SU-DHL-6 (cell line): ENCODE data around the gene KPNA1.

ENCODE experiments used
- H2AFZ ChIP-seq: fragments of 200-600 bp; sonication (generic); 2 replicates; pipeline ENCODE4 v1.6.1; 2014; ENCODE audit warnings: low read depth, mild to moderate bottlenecking, moderate library complexity, mixed read lengths, antibody characterized with exemption, low read length; ENCODE audit not compliant: severe bottlenecking
- H3F3A ChIP-seq: fragments of 200-600 bp; shearing (Covaris generic); 2 replicates; pipeline ENCODE4 v1.6.0; 2016; ENCODE audit warnings: antibody characterized with exemption, mild to moderate bottlenecking; ENCODE audit not compliant: insufficient read depth
- H3K27ac ChIP-seq: fragments of 200-600 bp; sonication (generic); 2 replicates; pipeline ENCODE4 v1.5.1; 2016; ENCODE audit warnings: low read depth, mild to moderate bottlenecking, low read length, moderate library complexity, mixed read lengths
- H3K27me3 ChIP-seq: fragments of 200-600 bp; sonication (generic), shearing (Covaris generic); 2 replicates; pipeline ENCODE4 v1.6.0; 2014; ENCODE audit warnings: mild to moderate bottlenecking, low read length
- H3K36me3 ChIP-seq: fragments of 200-600 bp; sonication (generic); 2 replicates; pipeline ENCODE4 v1.6.1; 2014; ENCODE audit warnings: mild to moderate bottlenecking, low read length, mixed read lengths
- H3K4me2 ChIP-seq: fragments of 300-600, 200-600 bp; shearing (Covaris generic), sonication (generic); 2 replicates; pipeline ENCODE4 v1.6.0; 2014; ENCODE audit warnings: low read length, low read depth, mild to moderate bottlenecking; ENCODE audit not compliant: poor library complexity, severe bottlenecking
- H3K4me3 ChIP-seq: fragments of 200-600 bp; sonication (generic); 2 replicates; pipeline ENCODE4 v1.5.1; 2014; ENCODE audit warnings: antibody characterized with exemption, low read length, mild to moderate bottlenecking, mixed read lengths; ENCODE audit not compliant: insufficient read depth, poor library complexity, severe bottlenecking
- H3K79me2 ChIP-seq: fragments of 200-600 bp; sonication (generic); 2 replicates; pipeline ENCODE4 v1.6.1; 2014; ENCODE audit warnings: mild to moderate bottlenecking, low read length, moderate library complexity; ENCODE audit not compliant: insufficient read depth
- H3K9ac ChIP-seq: fragments of 200-600 bp; sonication (generic); 2 replicates; pipeline ENCODE4 v1.7.0; 2014; ENCODE audit warnings: mild to moderate bottlenecking, low read length
- H3K9me2 ChIP-seq: fragments of 200-600 bp; sonication (generic); replicated peaks from 2 replicates; pipeline ENCODE4 v1.6.1; 2014; ENCODE audit warnings: low read length; ENCODE audit not compliant: insufficient read depth
- H3K9me3 ChIP-seq: fragments of 200-600 bp; sonication (generic); 2 replicates; pipeline ENCODE4 v1.6.1; 2014; ENCODE audit warnings: low read length, mixed read lengths; ENCODE audit not compliant: insufficient read depth
- H4K20me1 ChIP-seq: fragments of 200-600 bp; sonication (generic); 2 replicates; pipeline ENCODE4 v1.6.1; 2014; ENCODE audit warnings: low read depth, mild to moderate bottlenecking, antibody characterized with exemption, low read length, moderate library complexity, mixed read lengths
- CTCF ChIP-seq: fragments of 200-600 bp; sonication (generic); IDR thresholded peaks from one replicate; pipeline ENCODE4 v1.5.1; 2017; ENCODE audit warnings: antibody characterized with exemption, mild to moderate bottlenecking, low read length, moderate library complexity; ENCODE audit not compliant: insufficient read depth, poor library complexity, severe bottlenecking
- EZH2phosphoT487 ChIP-seq: fragments of 200-600 bp; sonication (generic), shearing (Covaris generic); conservative IDR thresholded peaks from 2 replicates; pipeline ENCODE4 v1.6.1; 2018; ENCODE audit warnings: mild to moderate bottlenecking, antibody characterized with exemption, low read length, moderate library complexity, mixed read lengths

Gene KPNA1

GRCh38 chr3:122416966-122417365 lies 97.8 kb downstream of the KPNA1 start:
- H3K27ac ChIP-seq, result no peak overlapping the region
- peaks cover 16% of the 10 kb centered on the region for H3F3A ChIP-seq
- no peaks in the 10 kb centered on the region for H3K9me2 ChIP-seq
- H3K9me3 ChIP-seq, result no peaks in the 10 kb centered on the region
- no peaks in the 10 kb centered on the region for H4K20me1 ChIP-seq
- no peaks in the 10 kb centered on the region; the same call in 1 of the 2 replicates for H3K36me3 ChIP-seq
- peak overlapping the region; percentile 91 for H3K4me3 ChIP-seq
- peak overlapping the region; percentile 72 for H3K4me2 ChIP-seq
- H3K9ac ChIP-seq, result peak overlapping the region; percentile 79
- TF ChIP-seq CTCF (no peak), EZH2phosphoT487 (no peak)
- H2AFZ ChIP-seq, result no peak overlapping the region
- H3K79me2 ChIP-seq, result peaks cover 14% of the 10 kb centered on the region
- H3K27me3 ChIP-seq, result no peaks in the 10 kb centered on the region

GRCh38 chr3:122415762-122416654 lies 98.7 kb downstream of the KPNA1 start, which contains the start of gene WDR5B:
TSS of gene WDR5B (minus strand) at chr3:122416062. CDS start at chr3:122415528, 534 bp downstream.
- peaks cover 14% of the 10 kb centered on the region for H3K79me2 ChIP-seq
- peak within 1 kb of the TSS; percentile 84 for H3K27ac ChIP-seq
- peak within 1 kb of the TSS; percentile 91 for H3K4me3 ChIP-seq
- H3K9me3 ChIP-seq, result no peaks in the 10 kb centered on the region
- H3K36me3 ChIP-seq, result no peaks in the 10 kb centered on the region; the same call in 1 of the 2 replicates
- H3K9ac ChIP-seq, result peak within 1 kb of the TSS; percentile 79
- H3F3A ChIP-seq, result peaks cover 16% of the 10 kb centered on the region
- no peaks in the 10 kb centered on the region for H3K27me3 ChIP-seq
- peak within 1 kb of the TSS; percentile 53 for H2AFZ ChIP-seq
- TF ChIP-seq CTCF (no peak), EZH2phosphoT487 (no peak)
- H3K4me2 ChIP-seq, result peak within 1 kb of the TSS; percentile 89
- no peaks in the 10 kb centered on the region for H4K20me1 ChIP-seq
- H3K9me2 ChIP-seq, result no peaks in the 10 kb centered on the region

GRCh38 chr3:122415104-122415744 lies 99.5 kb downstream of the KPNA1 start:
- H3K4me3 ChIP-seq, result peak overlapping the region; percentile 91
- H3K36me3 ChIP-seq, result no peaks in the 10 kb centered on the region; the same call in 1 of the 2 replicates
- H3K27ac ChIP-seq, result peak overlapping the region; percentile 84
- peak overlapping the region; percentile 89 for H3K4me2 ChIP-seq
- no peaks in the 10 kb centered on the region for H3K9me2 ChIP-seq
- peak overlapping the region; percentile 53 for H2AFZ ChIP-seq
- H3F3A ChIP-seq, result peaks cover 13% of the 10 kb centered on the region
- no peaks in the 10 kb centered on the region for H3K9me3 ChIP-seq
- H3K79me2 ChIP-seq, result peaks cover 14% of the 10 kb centered on the region
- peak overlapping the region; percentile 79 for H3K9ac ChIP-seq
- TF ChIP-seq CTCF (no peak), EZH2phosphoT487 (no peak)
- H4K20me1 ChIP-seq, result no peaks in the 10 kb centered on the region
- no peaks in the 10 kb centered on the region for H3K27me3 ChIP-seq
